Measurements from ENCODE around the gene PLA2G4B.

PLA2G4B gene

DNA sequence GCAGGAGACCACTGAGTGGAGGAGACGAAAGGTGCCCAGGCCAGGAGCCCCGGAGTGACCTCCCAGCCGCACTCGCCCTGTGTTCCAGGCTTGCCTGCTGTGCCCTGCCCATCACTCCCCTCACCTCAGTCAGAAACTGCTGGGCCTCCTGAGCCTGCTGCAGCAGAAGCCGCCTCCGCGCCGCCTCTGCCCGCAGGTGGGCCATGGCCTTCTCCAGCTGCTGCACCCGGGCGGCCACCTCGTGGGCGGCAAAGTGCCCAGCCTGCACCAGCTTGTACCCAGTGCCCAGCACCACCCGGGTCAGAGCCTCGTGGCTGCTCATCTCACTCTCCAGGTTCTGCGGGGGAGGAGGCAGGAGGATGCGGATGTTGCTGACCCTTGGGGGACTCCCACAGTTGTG lies 17.6 kb downstream of the PLA2G4B start:
- TF ChIP-seq, protein P1, sequence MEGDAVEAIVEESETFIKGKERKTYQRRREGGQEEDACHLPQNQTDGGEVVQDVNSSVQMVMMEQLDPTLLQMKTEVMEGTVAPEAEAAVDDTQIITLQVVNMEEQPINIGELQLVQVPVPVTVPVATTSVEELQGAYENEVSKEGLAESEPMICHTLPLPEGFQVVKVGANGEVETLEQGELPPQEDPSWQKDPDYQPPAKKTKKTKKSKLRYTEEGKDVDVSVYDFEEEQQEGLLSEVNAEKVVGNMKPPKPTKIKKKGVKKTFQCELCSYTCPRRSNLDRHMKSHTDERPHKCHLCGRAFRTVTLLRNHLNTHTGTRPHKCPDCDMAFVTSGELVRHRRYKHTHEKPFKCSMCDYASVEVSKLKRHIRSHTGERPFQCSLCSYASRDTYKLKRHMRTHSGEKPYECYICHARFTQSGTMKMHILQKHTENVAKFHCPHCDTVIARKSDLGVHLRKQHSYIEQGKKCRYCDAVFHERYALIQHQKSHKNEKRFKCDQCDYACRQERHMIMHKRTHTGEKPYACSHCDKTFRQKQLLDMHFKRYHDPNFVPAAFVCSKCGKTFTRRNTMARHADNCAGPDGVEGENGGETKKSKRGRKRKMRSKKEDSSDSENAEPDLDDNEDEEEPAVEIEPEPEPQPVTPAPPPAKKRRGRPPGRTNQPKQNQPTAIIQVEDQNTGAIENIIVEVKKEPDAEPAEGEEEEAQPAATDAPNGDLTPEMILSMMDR (conservative IDR thresholded peaks at IDR 0.05; ENCODE audit: low read depth, low read length) = no peak
- H3K4me3 ChIP-seq (IDR thresholded peaks at IDR 0.05; ENCODE audit: insufficient read depth, low read depth, low read length) = no peak overlapping the region

DNA sequence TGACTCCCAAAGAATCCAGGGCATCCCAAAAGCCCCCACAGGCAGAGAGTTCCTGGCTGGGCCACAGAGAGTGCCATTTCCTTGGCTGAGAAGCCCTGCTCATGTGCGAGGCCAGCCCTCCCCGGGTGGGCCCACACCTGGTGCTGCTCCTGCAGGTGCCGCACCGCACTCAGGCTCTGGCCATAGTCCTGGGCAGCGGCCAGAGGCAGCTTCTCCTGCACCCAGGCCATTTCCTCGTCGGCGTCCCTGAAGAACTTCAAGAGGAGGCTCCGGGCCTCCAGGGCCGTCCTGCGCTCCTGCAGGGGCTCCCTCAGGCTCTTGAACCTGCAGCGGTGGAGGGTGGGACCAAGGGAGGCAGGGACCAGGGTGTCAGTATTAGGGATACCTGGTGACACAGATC lies 18.1 kb downstream of the PLA2G4B start:
- no peaks in the 10 kb centered on the region for H3K4me1 ChIP-seq (ENCODE audit: low read depth, poor library complexity, severe bottlenecking)
- no peaks in the 10 kb centered on the region for H4K20me1 ChIP-seq (ENCODE audit: insufficient read depth)
- no peak overlapping the region for H3K27ac ChIP-seq
- H2AFZ ChIP-seq (ENCODE audit: low read depth) = no peak overlapping the region
- no peaks in the 10 kb centered on the region for H3K79me2 ChIP-seq (ENCODE audit: insufficient read depth, low read depth)
- H3K36me3 ChIP-seq (ENCODE audit: insufficient read depth) = no peaks in the 10 kb centered on the region
- no peak overlapping the region for H3K9ac ChIP-seq
- no peak overlapping the region for H3K4me2 ChIP-seq
- TF ChIP-seq, protein P1 (conservative IDR thresholded peaks at IDR 0.05; ENCODE audit: low read depth, low read length) = no peak
- no peak overlapping the region for H3K4me3 ChIP-seq (IDR thresholded peaks at IDR 0.05; ENCODE audit: insufficient read depth, low read depth, low read length)
- no peaks in the 10 kb centered on the region; the same call in 1 of the 2 replicates for H3K27me3 ChIP-seq (ENCODE audit: insufficient read depth, low read depth)

More for the DNA sequence above, 17.6 kb downstream of the PLA2G4B start:
- Histone ChIP-seq H3K9ac (no peak overlapping the region), H3K79me2 (ENCODE audit: insufficient read depth, low read depth) (no peaks in the 10 kb centered on the region), H3K4me1 (ENCODE audit: low read depth, poor library complexity, severe bottlenecking) (no peaks in the 10 kb centered on the region), H3K27ac (no peak overlapping the region), H4K20me1 (ENCODE audit: insufficient read depth) (no peaks in the 10 kb centered on the region), H2AFZ (ENCODE audit: low read depth) (no peak overlapping the region), H3K27me3 (ENCODE audit: insufficient read depth, low read depth) (no peaks in the 10 kb centered on the region; the same call in 1 of the 2 replicates), H3K4me2 (no peak overlapping the region), H3K36me3 (ENCODE audit: insufficient read depth) (no peaks in the 10 kb centered on the region)

DNA sequence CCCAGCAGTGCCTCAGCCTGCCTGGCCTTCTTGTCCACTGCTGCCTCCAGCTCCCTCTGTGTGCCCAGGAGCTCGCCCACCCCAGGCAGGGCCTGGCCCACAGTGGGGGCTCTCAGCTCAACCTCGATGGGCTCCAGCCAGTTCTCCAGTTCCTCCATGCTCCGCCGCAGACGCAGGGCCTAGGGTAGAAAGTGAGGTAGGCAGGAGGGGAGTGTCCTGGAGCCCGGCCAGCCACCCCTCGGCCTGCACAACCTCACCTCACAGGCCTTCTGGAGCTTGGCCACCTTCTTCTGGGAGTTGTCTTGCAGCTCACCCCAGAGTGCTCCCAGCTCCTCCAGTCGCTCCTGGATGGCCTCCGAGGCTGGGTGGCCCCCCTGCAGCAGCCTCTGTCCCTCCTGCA lies 18.7 kb downstream of the PLA2G4B start:
- H3K27ac ChIP-seq = no peak overlapping the region
- no peak overlapping the region for H2AFZ ChIP-seq (ENCODE audit: low read depth)
- H3K4me2 ChIP-seq = no peak overlapping the region
- H3K4me1 ChIP-seq (ENCODE audit: low read depth, poor library complexity, severe bottlenecking) = no peaks in the 10 kb centered on the region
- H3K4me3 ChIP-seq (IDR thresholded peaks at IDR 0.05; ENCODE audit: insufficient read depth, low read depth, low read length) = no peak overlapping the region
- TF ChIP-seq, protein P1 (conservative IDR thresholded peaks at IDR 0.05; ENCODE audit: low read depth, low read length) = no peak
- no peaks in the 10 kb centered on the region for H4K20me1 ChIP-seq (ENCODE audit: insufficient read depth)
- no peaks in the 10 kb centered on the region for H3K36me3 ChIP-seq (ENCODE audit: insufficient read depth)
- H3K79me2 ChIP-seq (ENCODE audit: insufficient read depth, low read depth) = no peaks in the 10 kb centered on the region
- peaks cover 2% of the 10 kb centered on the region; the same call in 1 of the 2 replicates for H3K27me3 ChIP-seq (ENCODE audit: insufficient read depth, low read depth)
- no peak overlapping the region for H3K9ac ChIP-seq

DNA sequence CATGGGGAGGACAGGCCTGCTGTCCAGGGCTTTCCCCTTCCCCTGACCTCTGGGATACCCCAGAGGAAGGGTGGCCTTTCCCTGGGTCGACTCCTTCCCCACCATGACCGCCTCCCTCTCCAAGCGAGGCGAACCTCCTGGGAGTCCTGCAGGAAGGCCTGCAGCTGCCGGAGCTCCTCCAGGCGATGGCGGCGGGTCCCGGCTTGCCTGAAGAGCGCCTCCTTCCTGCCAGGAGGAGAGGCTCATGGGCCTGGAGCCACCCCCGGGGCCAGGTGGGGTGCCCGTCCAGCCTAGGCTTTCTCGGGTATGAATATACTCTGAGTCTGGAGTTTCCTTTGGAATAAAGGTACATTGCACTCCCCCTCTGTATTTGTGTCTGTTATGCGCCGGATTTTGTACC lies 20.1 kb downstream of the PLA2G4B start:
- Histone ChIP-seq H3K4me2 (no peak overlapping the region), H3K27ac (no peak overlapping the region), H3K27me3 (ENCODE audit: insufficient read depth, low read depth) (peaks cover 10% of the 10 kb centered on the region; the same call in 1 of the 2 replicates), H3K79me2 (ENCODE audit: insufficient read depth, low read depth) (no peaks in the 10 kb centered on the region), H4K20me1 (ENCODE audit: insufficient read depth) (no peaks in the 10 kb centered on the region), H2AFZ (ENCODE audit: low read depth) (no peak overlapping the region), H3K9ac (no peak overlapping the region), H3K36me3 (ENCODE audit: insufficient read depth) (no peaks in the 10 kb centered on the region), H3K4me3 (IDR thresholded peaks at IDR 0.05; ENCODE audit: insufficient read depth, low read depth, low read length) (no peak overlapping the region), H3K4me1 (ENCODE audit: low read depth, poor library complexity, severe bottlenecking) (no peaks in the 10 kb centered on the region)
- TF ChIP-seq, protein P1 (conservative IDR thresholded peaks at IDR 0.05; ENCODE audit: low read depth, low read length) = no peak
